CD4-positive, alpha-beta T cell (primary cell): ENCODE data around the gene SEMA3E. TPM values are rescaled to one million over a fixed set of nuclear protein-coding genes. Genes with fewer than 3 reads are reported as not detected.

Source experiments
- ATAC-seq: fragments of 200-7000 bp; cut with Tn5 transposase; one replicate; pipeline ENCODE4 v1.10.0; 2022; ENCODE audit warnings: mild to moderate bottlenecking; ENCODE audit not compliant: poor library complexity
- CTCF ChIA-PET: fragments of 350-600 bp; sonication (Branson Sonifier 250); formaldehyde crosslinking; loops from one replicate; lab custom pipeline; 2021; ENCODE audit warnings: antibody characterized with exemption, inconsistent platforms; lab: Charles Lee
- POLR2A ChIA-PET: fragments of 350-600 bp; sonication (Branson Sonifier 250); formaldehyde crosslinking; loops from one replicate; lab custom pipeline; 2021; ENCODE audit warnings: antibody characterized with exemption, inconsistent platforms; lab: Charles Lee
- DNase-seq, 14 experiments: peaks; one replicate each; pipeline ENCODE4 v3.0.0-alpha.2; 2013 to 2020; ENCODE audit warnings: mixed read lengths in 2 of 14
- H3K27ac ChIP-seq, 2 donors: one replicate each; pipeline versions ENCODE4 v1.5.1 to v1.7.0; 2013; ENCODE audit warnings: low read length in 2 of 2, low read depth in 1 of 2, mild to moderate bottlenecking in 1 of 2
- H3K27me3 ChIP-seq, 2 experiments: 1 replicate in 1 of 2; 2 replicates in 1 of 2; pipeline versions ENCODE4 v1.6.1 to v1.7.0; 2013; ENCODE audit warnings: low read length in 2 of 2, control low read depth in 1 of 2, mild to moderate bottlenecking in 1 of 2, moderate library complexity in 1 of 2; ENCODE audit not compliant: insufficient read depth in 2 of 2, control insufficient read depth in 1 of 2
- H3K36me3 ChIP-seq: one replicate; pipeline ENCODE4 v1.6.1; 2013; ENCODE audit warnings: low read length, control low read depth; ENCODE audit not compliant: insufficient read depth
- H3K4me1 ChIP-seq: one replicate; pipeline ENCODE4 v1.6.1; 2013; ENCODE audit warnings: low read length, control low read depth; ENCODE audit not compliant: insufficient read depth
- H3K4me3 ChIP-seq: one replicate; pipeline ENCODE4 v1.5.1; 2013; ENCODE audit warnings: mild to moderate bottlenecking, low read length, moderate library complexity
- H3K9me3 ChIP-seq, 2 experiments: 1 replicate in 1 of 2; 2 replicates in 1 of 2; pipeline versions ENCODE4 v1.6.1 to v1.7.0; 2013; ENCODE audit warnings: low read length in 2 of 2, mild to moderate bottlenecking in 2 of 2, control low read depth in 1 of 2, moderate library complexity in 1 of 2; ENCODE audit not compliant: control insufficient read depth in 1 of 2, insufficient read depth in 1 of 2
- H3K27ac Mint-ChIP-seq: one replicate; pipeline ENCODE4 v1.8.0; 2020; ENCODE audit warnings: mixed read lengths
- H3K27me3 Mint-ChIP-seq: one replicate; pipeline ENCODE4 v1.8.0; 2021; ENCODE audit warnings: mixed read lengths
- H3K36me3 Mint-ChIP-seq: one replicate; pipeline ENCODE4 v1.8.0; 2021; ENCODE audit warnings: low read depth, mixed read lengths
- H3K4me1 Mint-ChIP-seq: one replicate; pipeline ENCODE4 v1.8.0; 2021; ENCODE audit warnings: low read depth, mixed read lengths
- H3K4me3 Mint-ChIP-seq: one replicate; pipeline ENCODE4 v1.8.0; 2020; ENCODE audit warnings: mild to moderate bottlenecking, mixed read lengths
- H3K9me3 Mint-ChIP-seq: one replicate; pipeline ENCODE4 v1.8.0; 2020; ENCODE audit warnings: mixed read lengths
- intact Hi-C, 2 experiments: fragments of 100-400 bp; cut with DNase I in 1 of 2; cut with micrococcal nuclease in 1 of 2; formaldehyde crosslinking; loops; one replicate each; pipeline versions ENCODE4 v1.15.1 to v1.9.0; 2023 to 2025; cut with DNase I, micrococcal nuclease
- total RNA-seq, 174 experiments: library from RNA in 2 of 174; stranded (reverse) in 2 of 174; gene quantifications; one replicate each; pipeline ENCODE4 v1.2.3 and lab custom pipeline; 2021 to 2026
- TF ChIP-seq, protein P1 (sequence below): fragments of 200-600 bp; IDR thresholded peaks from one replicate; pipeline ENCODE4 v1.8.0; 2022; ENCODE audit warnings: antibody characterized with exemption, mild to moderate bottlenecking

SEMA3E gene
- total RNA-seq, 2 experiments from 2014 or later = not detected

DNA sequence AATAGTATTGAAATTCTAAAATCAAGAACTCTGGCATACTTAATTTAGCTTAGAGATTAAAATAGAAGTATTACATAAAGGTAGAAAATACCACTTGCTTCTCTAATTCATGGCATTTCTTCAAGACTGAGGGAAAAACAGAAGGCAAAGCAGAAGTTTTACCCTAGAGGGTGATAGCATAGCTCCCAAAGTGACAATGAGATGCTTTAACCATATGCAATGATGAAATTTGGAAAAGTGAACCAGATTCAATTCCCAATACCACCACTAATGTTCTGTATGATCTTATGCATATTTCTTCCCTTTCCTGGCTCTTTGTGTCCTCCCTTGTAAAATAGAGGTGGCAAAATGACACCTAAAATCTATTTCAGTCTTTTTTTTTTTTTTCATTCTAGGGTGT is 260.5 kb downstream of the SEMA3E start:
- Mint-ChIP-seq H3K36me3 (no peaks in the 10 kb centered on the region), H3K27me3 (no peaks in the 10 kb centered on the region), H3K9me3 (peaks cover 10% of the 10 kb centered on the region), H3K4me3 (no peak overlapping the region), H3K27ac (no peak overlapping the region), H3K4me1 (no peaks in the 10 kb centered on the region)
- ChIA-PET CTCF (no interaction called here), POLR2A (no interaction called here)
- ATAC-seq (no peak), DNase-seq (no peak)
- intact Hi-C loops = no loop called here
- TF ChIP-seq, protein P1, sequence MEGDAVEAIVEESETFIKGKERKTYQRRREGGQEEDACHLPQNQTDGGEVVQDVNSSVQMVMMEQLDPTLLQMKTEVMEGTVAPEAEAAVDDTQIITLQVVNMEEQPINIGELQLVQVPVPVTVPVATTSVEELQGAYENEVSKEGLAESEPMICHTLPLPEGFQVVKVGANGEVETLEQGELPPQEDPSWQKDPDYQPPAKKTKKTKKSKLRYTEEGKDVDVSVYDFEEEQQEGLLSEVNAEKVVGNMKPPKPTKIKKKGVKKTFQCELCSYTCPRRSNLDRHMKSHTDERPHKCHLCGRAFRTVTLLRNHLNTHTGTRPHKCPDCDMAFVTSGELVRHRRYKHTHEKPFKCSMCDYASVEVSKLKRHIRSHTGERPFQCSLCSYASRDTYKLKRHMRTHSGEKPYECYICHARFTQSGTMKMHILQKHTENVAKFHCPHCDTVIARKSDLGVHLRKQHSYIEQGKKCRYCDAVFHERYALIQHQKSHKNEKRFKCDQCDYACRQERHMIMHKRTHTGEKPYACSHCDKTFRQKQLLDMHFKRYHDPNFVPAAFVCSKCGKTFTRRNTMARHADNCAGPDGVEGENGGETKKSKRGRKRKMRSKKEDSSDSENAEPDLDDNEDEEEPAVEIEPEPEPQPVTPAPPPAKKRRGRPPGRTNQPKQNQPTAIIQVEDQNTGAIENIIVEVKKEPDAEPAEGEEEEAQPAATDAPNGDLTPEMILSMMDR = no peak
- no peak overlapping the region for H3K4me3 ChIP-seq
- no peaks in the 10 kb centered on the region for H3K9me3 ChIP-seq
- H3K4me1 ChIP-seq = no peaks in the 10 kb centered on the region
- no peak overlapping the region for H3K27ac ChIP-seq
- no peaks in the 10 kb centered on the region for H3K36me3 ChIP-seq
- H3K27me3 ChIP-seq = no peaks in the 10 kb centered on the region

DNA sequence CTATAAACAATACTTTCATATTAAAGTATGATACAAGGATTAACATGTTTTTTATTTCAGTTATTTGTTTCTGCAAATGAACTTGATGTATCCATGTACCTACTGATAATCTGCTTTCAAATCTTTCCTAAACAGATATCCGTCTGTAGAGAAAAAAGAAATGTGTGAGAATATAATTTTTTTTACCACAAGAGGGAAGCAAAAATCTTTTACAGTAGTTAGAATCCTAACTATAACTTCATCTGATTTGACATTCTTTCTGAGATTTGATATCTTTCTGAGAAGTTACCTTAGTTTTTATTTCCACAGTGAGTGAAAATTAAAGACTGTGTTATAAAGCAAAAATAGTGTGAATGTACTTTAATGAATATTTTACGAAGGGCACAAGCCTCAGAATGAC is 282.3 kb downstream of the SEMA3E start:
- H3K27ac Mint-ChIP-seq = no peak overlapping the region
- no peak overlapping the region for H3K27ac ChIP-seq
- H3K4me1 Mint-ChIP-seq = no peaks in the 10 kb centered on the region
- no peaks in the 10 kb centered on the region for H3K27me3 ChIP-seq
- no peaks in the 10 kb centered on the region for H3K4me1 ChIP-seq
- H3K4me3 Mint-ChIP-seq = no peak overlapping the region
- DNase-seq (no peak), ATAC-seq (no peak)
- peaks cover 0 to 3% of the 10 kb centered on the region in 2 experiments for H3K9me3 ChIP-seq
- intact Hi-C loops = no loop called here
- no peaks in the 10 kb centered on the region for H3K36me3 ChIP-seq
- CTCF ChIA-PET = no interaction called here
- H3K9me3 Mint-ChIP-seq = no peaks in the 10 kb centered on the region
- no peaks in the 10 kb centered on the region for H3K36me3 Mint-ChIP-seq
- TF ChIP-seq, protein P1 = no peak
- no peak overlapping the region for H3K4me3 ChIP-seq
- H3K27me3 Mint-ChIP-seq = no peaks in the 10 kb centered on the region
- POLR2A ChIA-PET = no interaction called here

- no peaks in the 10 kb centered on the region for H3K27me3 Mint-ChIP-seq
- TF ChIP-seq, protein P1 = no peak
- CTCF ChIA-PET = no interaction called here
- H3K36me3 Mint-ChIP-seq = no peaks in the 10 kb centered on the region
- H3K4me3 Mint-ChIP-seq = no peak overlapping the region
- no peak overlapping the region for H3K4me3 ChIP-seq
- no peaks in the 10 kb centered on the region for H3K27me3 ChIP-seq
- no peaks in the 10 kb centered on the region for H3K4me1 Mint-ChIP-seq
- intact Hi-C loops = no loop called here
- no peak overlapping the region for H3K27ac Mint-ChIP-seq
- H3K27ac ChIP-seq = no peak overlapping the region
- H3K4me1 ChIP-seq = no peaks in the 10 kb centered on the region
- no peak for ATAC-seq
- POLR2A ChIA-PET = no interaction called here
- H3K9me3 Mint-ChIP-seq = no peaks in the 10 kb centered on the region
- no peaks in the 10 kb centered on the region for H3K36me3 ChIP-seq
- H3K9me3 ChIP-seq = peaks cover 0 to 3% of the 10 kb centered on the region in 2 experiments
- DNase-seq = no peak
These were observed 283.2 kb downstream of the SEMA3E start for GRCh38 chr7:83365746-83366145.
